Activated CD4-positive, alpha-beta memory T cell treated with anti-CD3 and anti-CD28 coated beads, Interleukin-2, amount 10 ng/mL, durations not matched to agents 7 days and 5 days (primary cell): ENCODE data around the gene GPC5. TPM values are rescaled to one million over a fixed set of nuclear protein-coding genes. Genes with fewer than 3 reads are reported as not detected.

Source experiments
- CTCF ChIA-PET: fragments of 350-600 bp; sonication (Branson Sonifier 250); formaldehyde crosslinking; loops from one replicate; lab custom pipeline; 2021; ENCODE audit warnings: antibody characterized with exemption, inconsistent platforms; lab: Charles Lee
- POLR2A ChIA-PET: fragments of 350-600 bp; sonication (Branson Sonifier 250); formaldehyde crosslinking; loops from one replicate; lab custom pipeline; 2021; ENCODE audit warnings: antibody characterized with exemption; lab: Charles Lee
- DNase-seq: peaks from one replicate; pipeline ENCODE4 v3.0.0-alpha.2; 2020
- H3K27ac Mint-ChIP-seq: one replicate; pipeline ENCODE4 v1.8.0; 2021; ENCODE audit warnings: mild to moderate bottlenecking, mixed read lengths
- H3K27me3 Mint-ChIP-seq: one replicate; pipeline ENCODE4 v1.8.0; 2021; ENCODE audit warnings: mixed read lengths
- H3K36me3 Mint-ChIP-seq: one replicate; pipeline ENCODE4 v1.8.0; 2021; ENCODE audit warnings: low read depth, mixed read lengths
- H3K4me1 Mint-ChIP-seq: one replicate; pipeline ENCODE4 v1.8.0; 2021; ENCODE audit warnings: mixed read lengths
- H3K4me3 Mint-ChIP-seq: one replicate; pipeline ENCODE4 v1.8.0; 2021; ENCODE audit warnings: mild to moderate bottlenecking, mixed read lengths
- H3K9me3 Mint-ChIP-seq: one replicate; pipeline ENCODE4 v1.8.0; 2021; ENCODE audit warnings: mixed read lengths
- total RNA-seq, 2 experiments: library from RNA; stranded (reverse); gene quantifications; one replicate each; pipeline ENCODE4 v1.2.3, GENCODE V29; 2021

Gene GPC5
- total RNA-seq, 2 experiments from 2014 or later, result not detected

DNA sequence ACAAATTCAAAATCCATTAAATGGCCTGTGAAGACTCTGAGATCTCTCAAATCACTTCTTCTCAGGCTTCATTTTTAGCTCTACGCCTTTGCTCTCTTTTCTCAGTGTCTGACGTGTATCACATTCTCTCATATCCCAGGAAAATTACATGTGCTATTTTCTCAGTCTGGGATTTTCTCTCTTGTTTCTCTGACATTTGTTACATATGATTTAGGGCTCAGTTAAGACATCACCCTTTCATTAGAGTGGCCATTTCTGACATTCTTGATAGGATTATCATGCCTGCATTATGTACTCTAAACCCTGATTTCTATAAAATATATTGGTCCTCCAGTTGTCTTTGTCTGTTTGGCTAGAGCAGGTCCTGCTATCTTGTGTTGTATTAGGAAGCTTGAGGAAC lies 136.6 kb downstream of the GPC5 start:
- Mint-ChIP-seq H3K4me1 (no peaks in the 10 kb centered on the region), H3K9me3 (no peaks in the 10 kb centered on the region), H3K27me3 (no peaks in the 10 kb centered on the region), H3K4me3 (no peak overlapping the region), H3K36me3 (no peaks in the 10 kb centered on the region), H3K27ac (no peak overlapping the region)
- POLR2A ChIA-PET, result no interaction called here
- CTCF ChIA-PET, result no interaction called here
- no peak for DNase-seq

DNA sequence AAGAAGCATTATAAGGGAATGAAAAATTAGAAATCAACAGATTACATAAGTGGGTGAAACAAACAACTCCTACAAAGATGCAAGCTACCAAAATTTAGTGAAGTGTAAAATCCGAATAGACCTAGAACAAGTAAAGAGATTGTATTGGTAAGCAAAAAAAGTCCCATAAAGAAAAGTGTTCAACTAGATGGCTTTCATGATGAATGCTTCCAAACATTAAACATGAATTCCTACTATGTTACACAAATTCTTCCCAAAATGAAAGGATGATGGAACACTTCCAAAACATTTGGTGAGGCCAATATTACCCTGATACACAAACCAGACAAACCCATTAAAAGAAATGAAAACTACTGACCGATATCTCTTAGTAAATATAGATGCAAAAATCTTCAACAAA lies 139.0 kb downstream of the GPC5 start:
- no peak for DNase-seq
- Mint-ChIP-seq H3K27ac (no peak overlapping the region), H3K36me3 (no peaks in the 10 kb centered on the region), H3K4me1 (no peaks in the 10 kb centered on the region), H3K9me3 (no peaks in the 10 kb centered on the region), H3K27me3 (no peaks in the 10 kb centered on the region), H3K4me3 (no peak overlapping the region)
- POLR2A ChIA-PET, result no interaction called here
- CTCF ChIA-PET, result no interaction called here

DNA sequence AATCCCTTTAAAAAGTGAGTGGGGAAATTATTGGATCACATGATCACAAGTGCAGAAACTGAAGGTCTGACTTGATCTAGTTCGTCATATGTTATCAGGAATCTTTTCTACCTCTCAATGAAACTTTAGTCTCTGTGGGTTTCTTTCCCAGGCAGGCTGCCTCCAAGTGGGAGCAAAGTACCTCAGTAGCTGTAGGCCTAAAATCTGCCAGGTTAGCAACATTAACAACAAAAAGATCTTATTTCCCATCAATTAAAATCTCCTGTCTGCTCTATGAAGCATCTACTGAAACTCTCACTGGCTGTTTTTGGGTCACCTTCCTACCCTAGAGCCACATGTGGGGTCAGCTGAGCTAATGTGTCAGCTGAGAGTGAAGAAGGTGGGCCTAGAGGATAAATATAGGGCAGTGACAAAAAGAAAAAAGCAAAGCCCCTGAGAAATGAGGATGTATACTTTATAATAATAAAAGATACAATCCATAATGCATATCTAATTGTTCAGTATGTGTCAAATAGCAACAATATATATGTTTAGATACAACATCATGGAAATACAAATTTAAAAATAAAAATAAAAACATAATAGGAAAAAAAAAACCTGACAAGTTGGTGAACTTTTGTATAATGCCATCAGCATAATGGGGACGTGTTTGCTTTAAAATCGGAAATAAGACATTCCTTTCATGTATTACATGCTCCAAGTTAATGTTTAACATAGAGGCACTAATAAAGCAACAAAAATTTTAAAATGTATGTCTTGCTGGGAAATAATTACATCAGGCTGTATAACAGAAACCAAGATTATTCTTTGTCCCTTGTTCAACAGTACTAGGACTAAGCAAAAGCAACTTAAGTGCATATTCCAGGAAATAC lies 141.1 kb downstream of the GPC5 start:
- Mint-ChIP-seq H3K36me3 (no peaks in the 10 kb centered on the region), H3K27me3 (no peaks in the 10 kb centered on the region)
- CTCF ChIA-PET, result interaction anchor here (0.7 kb wide), 1 partner anchor 10 kb away, joined by 3 read pairs; no protein-coding TSS in a partner anchor

GRCh38 chr13:91540158-91540736 lies 141.8 kb downstream of the GPC5 start:
- ChIA-PET CTCF (no interaction called here), POLR2A (no interaction called here)
- no peaks in the 10 kb centered on the region for H3K4me1 Mint-ChIP-seq
- no peaks in the 10 kb centered on the region for H3K9me3 Mint-ChIP-seq
- H3K27ac Mint-ChIP-seq, result no peak overlapping the region
- no peaks in the 10 kb centered on the region for H3K27me3 Mint-ChIP-seq
- no peak for DNase-seq
- no peak overlapping the region for H3K4me3 Mint-ChIP-seq
- no peaks in the 10 kb centered on the region for H3K36me3 Mint-ChIP-seq

More for the DNA sequence above, 141.1 kb downstream of the GPC5 start:
- POLR2A ChIA-PET, result no interaction called here
- Mint-ChIP-seq H3K4me3 (no peak overlapping the region), H3K27ac (no peak overlapping the region), H3K4me1 (no peaks in the 10 kb centered on the region), H3K9me3 (no peaks in the 10 kb centered on the region)
- DNase-seq, result no peak

DNA sequence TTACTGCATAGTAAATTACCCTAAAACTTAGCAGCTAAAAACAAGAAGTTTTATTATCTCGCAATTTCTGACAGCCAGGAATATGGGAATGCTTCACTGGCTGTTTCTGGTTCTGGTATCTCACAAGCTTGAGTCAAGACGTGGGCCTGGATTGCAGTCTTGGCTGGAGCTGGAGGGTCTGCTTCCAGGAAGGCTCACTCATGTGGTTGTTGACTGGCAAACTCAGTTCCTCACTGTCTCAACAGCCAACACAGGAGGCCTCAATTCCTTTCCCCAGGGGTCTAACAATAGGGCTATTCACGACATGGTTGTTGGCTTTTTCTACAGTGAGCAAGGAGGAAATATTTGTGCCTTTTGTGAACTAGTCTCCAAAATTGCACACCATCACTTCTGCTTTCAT lies 146.3 kb downstream of the GPC5 start:
- no peak overlapping the region for H3K27ac Mint-ChIP-seq
- no peaks in the 10 kb centered on the region for H3K4me1 Mint-ChIP-seq
- CTCF ChIA-PET, result no interaction called here
- no peaks in the 10 kb centered on the region for H3K27me3 Mint-ChIP-seq
- peaks cover 3% of the 10 kb centered on the region for H3K9me3 Mint-ChIP-seq
- POLR2A ChIA-PET, result no interaction called here
- no peak overlapping the region for H3K4me3 Mint-ChIP-seq
- no peak for DNase-seq
- H3K36me3 Mint-ChIP-seq, result no peaks in the 10 kb centered on the region

GRCh38 chr13:91546900-91547299 lies 148.5 kb downstream of the GPC5 start:
- H3K9me3 Mint-ChIP-seq, result peaks cover 4% of the 10 kb centered on the region
- H3K27me3 Mint-ChIP-seq, result no peaks in the 10 kb centered on the region
- ChIA-PET POLR2A (no interaction called here), CTCF (no interaction called here)
- no peak for DNase-seq
- no peaks in the 10 kb centered on the region for H3K4me1 Mint-ChIP-seq
- H3K27ac Mint-ChIP-seq, result no peak overlapping the region
- H3K36me3 Mint-ChIP-seq, result no peaks in the 10 kb centered on the region
- H3K4me3 Mint-ChIP-seq, result no peak overlapping the region

DNA sequence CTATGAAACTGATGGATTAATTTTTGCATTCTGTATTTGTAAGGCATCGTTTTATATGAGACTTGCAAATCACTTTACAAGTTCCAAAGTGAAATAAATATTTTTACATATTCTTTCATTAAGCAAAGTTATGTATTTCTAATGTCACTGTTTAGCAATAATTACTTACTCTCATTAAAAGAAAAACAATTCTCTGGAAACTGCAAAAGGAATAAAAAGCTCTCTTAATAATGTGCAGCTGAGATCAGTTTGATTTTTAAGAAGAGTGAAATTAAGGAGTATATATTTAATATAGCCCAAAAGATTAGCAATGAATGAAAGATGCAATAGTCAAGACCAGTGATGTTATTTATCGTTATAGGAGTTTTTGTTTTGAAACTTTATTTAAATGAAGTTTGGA lies 155.2 kb downstream of the GPC5 start:
- POLR2A ChIA-PET, result no interaction called here

GRCh38 chr13:91554101-91554500 lies 155.7 kb downstream of the GPC5 start:
- DNase-seq, result no peak

More for the DNA sequence above, 155.2 kb downstream of the GPC5 start:
- Mint-ChIP-seq H3K27ac (no peak overlapping the region), H3K36me3 (no peaks in the 10 kb centered on the region), H3K27me3 (no peaks in the 10 kb centered on the region), H3K4me1 (no peaks in the 10 kb centered on the region), H3K4me3 (no peak overlapping the region), H3K9me3 (peaks cover 4% of the 10 kb centered on the region)
- CTCF ChIA-PET, result no interaction called here
- no peak for DNase-seq

GRCh38 chr13:91557328-91558090 lies 159.1 kb downstream of the GPC5 start:
- no peaks in the 10 kb centered on the region for H3K36me3 Mint-ChIP-seq
- CTCF ChIA-PET, result no interaction called here
- H3K27ac Mint-ChIP-seq, result no peak overlapping the region
- H3K27me3 Mint-ChIP-seq, result no peaks in the 10 kb centered on the region
- H3K9me3 Mint-ChIP-seq, result no peaks in the 10 kb centered on the region
- POLR2A ChIA-PET, result no interaction called here
- no peak overlapping the region for H3K4me3 Mint-ChIP-seq
- no peak for DNase-seq
- H3K4me1 Mint-ChIP-seq, result no peaks in the 10 kb centered on the region

More at GRCh38 chr13:91554101-91554500, 155.7 kb downstream of the GPC5 start:
- no peak overlapping the region for H3K27ac Mint-ChIP-seq
- H3K9me3 Mint-ChIP-seq, result peaks cover 2% of the 10 kb centered on the region
- CTCF ChIA-PET, result no interaction called here
- no peaks in the 10 kb centered on the region for H3K27me3 Mint-ChIP-seq
- POLR2A ChIA-PET, result no interaction called here
- H3K36me3 Mint-ChIP-seq, result no peaks in the 10 kb centered on the region
- no peaks in the 10 kb centered on the region for H3K4me1 Mint-ChIP-seq
- H3K4me3 Mint-ChIP-seq, result no peak overlapping the region

- no peak for DNase-seq
- Mint-ChIP-seq H3K4me3 (no peak overlapping the region), H3K36me3 (no peaks in the 10 kb centered on the region), H3K27ac (no peak overlapping the region), H3K4me1 (no peaks in the 10 kb centered on the region), H3K9me3 (no peaks in the 10 kb centered on the region), H3K27me3 (no peaks in the 10 kb centered on the region)
- POLR2A ChIA-PET, result no interaction called here
- CTCF ChIA-PET, result no interaction called here
These were observed 165.4 kb downstream of the GPC5 start for GRCh38 chr13:91563799-91564198.

GRCh38 chr13:91564396-91564795 lies 166.0 kb downstream of the GPC5 start:
- H3K4me3 Mint-ChIP-seq, result no peak overlapping the region
- H3K27ac Mint-ChIP-seq, result no peak overlapping the region
- no peaks in the 10 kb centered on the region for H3K27me3 Mint-ChIP-seq
- ChIA-PET POLR2A (no interaction called here), CTCF (no interaction called here)
- DNase-seq, result no peak
- H3K36me3 Mint-ChIP-seq, result no peaks in the 10 kb centered on the region
- no peaks in the 10 kb centered on the region for H3K9me3 Mint-ChIP-seq
- H3K4me1 Mint-ChIP-seq, result no peaks in the 10 kb centered on the region

- Mint-ChIP-seq H3K36me3 (no peaks in the 10 kb centered on the region), H3K27me3 (no peaks in the 10 kb centered on the region), H3K4me1 (no peaks in the 10 kb centered on the region), H3K4me3 (no peak overlapping the region), H3K9me3 (no peaks in the 10 kb centered on the region), H3K27ac (no peak overlapping the region)
- CTCF ChIA-PET, result no interaction called here
- POLR2A ChIA-PET, result no interaction called here
- no peak for DNase-seq
These were observed 166.9 kb downstream of the GPC5 start for GRCh38 chr13:91565296-91565695.

DNA sequence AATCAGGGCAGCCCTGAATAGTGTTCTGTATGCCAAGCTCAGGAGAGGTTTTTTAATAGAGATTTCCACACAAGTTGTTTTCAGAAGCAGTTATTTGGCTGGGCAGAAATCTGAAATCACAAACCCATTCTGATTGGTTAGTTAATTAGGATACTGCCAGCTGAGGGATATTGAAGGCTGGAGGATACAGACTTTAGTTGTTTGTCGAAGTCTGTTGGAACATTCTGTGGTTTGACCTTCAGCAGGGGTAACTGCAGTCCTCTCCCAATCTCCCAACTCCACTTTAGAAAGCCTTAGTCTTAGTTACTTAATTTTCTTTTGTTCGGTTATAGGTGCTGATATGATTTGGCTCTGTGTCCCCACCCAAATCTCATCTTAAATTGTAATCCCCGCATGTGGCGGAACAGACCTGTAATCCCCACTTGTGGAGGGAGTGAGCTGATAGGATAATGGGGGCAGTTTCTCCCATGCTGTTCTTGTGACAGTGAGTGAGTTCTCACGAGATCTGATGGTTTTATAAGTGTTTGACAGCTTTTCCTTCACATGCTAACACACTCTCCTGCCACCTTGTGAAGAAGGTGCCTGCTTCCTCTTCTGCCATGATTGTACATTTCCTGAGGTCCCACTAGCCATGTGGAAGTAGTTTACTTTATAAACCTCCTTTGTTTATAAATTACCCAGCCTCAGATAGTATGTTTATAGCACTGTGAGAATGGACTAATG lies 169.2 kb downstream of the GPC5 start:
- Mint-ChIP-seq H3K36me3 (no peaks in the 10 kb centered on the region), H3K4me1 (no peaks in the 10 kb centered on the region), H3K27ac (no peak overlapping the region), H3K27me3 (no peaks in the 10 kb centered on the region), H3K4me3 (no peak overlapping the region), H3K9me3 (no peaks in the 10 kb centered on the region)
- DNase-seq, result no peak
- ChIA-PET POLR2A (no interaction called here), CTCF (no interaction called here)
